SK-N-SH (cell line): ENCODE results near the gene FBXO42. TPM values are rescaled to one million over a fixed set of nuclear protein-coding genes. Genes with fewer than 3 reads are reported as not detected.

Experiments
- CTCF ChIA-PET: fragments of 300-600, 350-600 bp; formaldehyde crosslinking; extraction: SDS; loops from one replicate; lab custom pipeline; 2021; lab: Yijun Ruan, JAX
- POLR2A ChIA-PET: fragments of 350-600 bp; sonication (Branson Sonifier 250); formaldehyde crosslinking; extraction: SDS; loops from one replicate; lab custom pipeline; 2020; ENCODE audit warnings: antibody characterized with exemption, inconsistent platforms; lab: Yijun Ruan, JAX
- DNase-seq: peaks from one replicate; pipeline ENCODE4 v3.0.0; 2012
- H2AFZ ChIP-seq: fragments of 200-600 bp; sonication (generic); 2 replicates; pipeline ENCODE4 v1.8.1; 2016; ENCODE audit warnings: antibody characterized with exemption, mild to moderate bottlenecking, low read depth
- H3F3A ChIP-seq: fragments of 200-600 bp; sonication (generic); replicated peaks from 2 replicates; pipeline ENCODE3; 2016; ENCODE audit warnings: antibody characterized with exemption, mild to moderate bottlenecking; ENCODE audit not compliant: insufficient read depth
- H3K27ac ChIP-seq, 2 experiments: fragments of 200-500 bp in 1 of 2; fragments of 200-600 bp in 1 of 2; sonication (Bioruptor generic) in 1 of 2; sonication (generic), shearing (Covaris generic) in 1 of 2; 2 replicates each; pipeline versions ENCODE4 v1.5.1 to v1.6.1; 2014 to 2016; ENCODE audit warnings: low read depth in 2 of 2, inconsistent platforms in 1 of 2, low read length in 1 of 2, mild to moderate bottlenecking in 1 of 2, mixed read lengths in 1 of 2
- H3K27me3 ChIP-seq: fragments of 200-600 bp; sonication (generic), shearing (Covaris generic); 2 replicates; pipeline ENCODE4 v1.6.1; 2016; ENCODE audit warnings: mixed run types; ENCODE audit not compliant: insufficient read depth
- H3K36me3 ChIP-seq, 2 experiments: fragments of 200-500 bp in 1 of 2; fragments of 200-600 bp in 1 of 2; sonication (Bioruptor generic) in 1 of 2; sonication (generic) in 1 of 2; replicated peaks in 1 of 2; 2 replicates each; pipeline versions ENCODE3 to v1.5.1; 2014 to 2016; ENCODE audit warnings: low read length in 1 of 2, mild to moderate bottlenecking in 1 of 2; ENCODE audit not compliant: insufficient read depth in 2 of 2, control insufficient read depth in 1 of 2
- H3K4me1 ChIP-seq, 2 experiments: fragments of 200-500 bp in 1 of 2; fragments of 200-600 bp in 1 of 2; sonication (Bioruptor generic) in 1 of 2; sonication (generic), shearing (Covaris generic) in 1 of 2; 2 replicates each; pipeline versions ENCODE4 v1.5.1 to v1.6.1; 2014 to 2016; ENCODE audit warnings: low read depth in 1 of 2, low read length in 1 of 2, mixed run types in 1 of 2; ENCODE audit not compliant: insufficient read depth in 2 of 2, control insufficient read depth in 1 of 2
- H3K4me2 ChIP-seq: fragments of 200-600 bp; sonication (generic), shearing (Covaris generic); 2 replicates; pipeline ENCODE4 v1.6.1; 2017; ENCODE audit warnings: mixed run types
- H3K4me3 ChIP-seq, 2 experiments: fragments of 200-500 bp in 1 of 2; fragments of 200-600 bp in 1 of 2; sonication (Bioruptor generic) in 1 of 2; sonication (generic), shearing (Covaris generic) in 1 of 2; 2 replicates each; pipeline versions ENCODE4 v1.5.1 to v1.8.1; 2014 to 2016; ENCODE audit warnings: low read depth in 2 of 2, inconsistent platforms in 1 of 2, low read length in 1 of 2, mild to moderate bottlenecking in 1 of 2, mixed read lengths in 1 of 2, moderate library complexity in 1 of 2
- H3K79me2 ChIP-seq: fragments of 200-600 bp; sonication (generic); 2 replicates; pipeline ENCODE4 v1.8.1; 2017; ENCODE audit warnings: mild to moderate bottlenecking; ENCODE audit not compliant: insufficient read depth
- H3K9ac ChIP-seq: fragments of 200-600 bp; sonication (generic); 2 replicates; pipeline ENCODE4 v1.6.1; 2017; ENCODE audit warnings: mixed run types
- H3K9me2 ChIP-seq: fragments of 200-600 bp; sonication (generic); 2 replicates; pipeline ENCODE4 v1.6.1; 2017; ENCODE audit warnings: mixed run types
- H3K9me3 ChIP-seq: fragments of 200-600 bp; sonication (generic); 2 replicates; pipeline ENCODE4 v1.6.1; 2017; ENCODE audit warnings: mixed run types, mild to moderate bottlenecking, moderate library complexity
- H4K20me1 ChIP-seq: fragments of 200-600 bp; sonication (generic); 2 replicates; pipeline ENCODE4 v1.6.1; 2017; ENCODE audit warnings: mild to moderate bottlenecking, mixed run types; ENCODE audit not compliant: insufficient read depth
- CHD2 ChIP-seq: fragments of 150-350 bp; IDR thresholded peaks from 2 replicates; pipeline ENCODE4 v1.6.1; 2018; ENCODE audit warnings: low read length; ENCODE audit not compliant: partially characterized antibody
- FOSL2 ChIP-seq: IDR thresholded peaks from 2 replicates; pipeline ENCODE4 v1.4.0; 2012; ENCODE audit warnings: low read depth, mild to moderate bottlenecking, moderate library complexity, borderline replicate concordance
- JUND ChIP-seq: IDR thresholded peaks from 2 replicates; pipeline ENCODE4 v1.4.0; 2012
- MAX ChIP-seq: IDR thresholded peaks from 2 replicates; pipeline ENCODE4 v1.4.0; 2012; ENCODE audit warnings: low read depth
- MXI1 ChIP-seq: IDR thresholded peaks from 2 replicates; pipeline ENCODE4 v1.6.1; 2012; ENCODE audit warnings: mild to moderate bottlenecking, low read depth, low read length, improper control_type of control experiment
- NFIC ChIP-seq: IDR thresholded peaks from 2 replicates; pipeline ENCODE4 v1.4.0; 2012; ENCODE audit warnings: borderline replicate concordance
- POLR2AphosphoS5 ChIP-seq: IDR thresholded peaks from 2 replicates; pipeline ENCODE4 v1.6.1; 2012; ENCODE audit warnings: low read depth, low read length
- RAD21 ChIP-seq: IDR thresholded peaks from 2 replicates; pipeline ENCODE4 v1.6.1; 2012; ENCODE audit warnings: mild to moderate bottlenecking, low read length
- RCOR1 ChIP-seq: fragments of 150-350 bp; IDR thresholded peaks from 2 replicates; pipeline ENCODE4 v1.6.1; 2017; ENCODE audit warnings: antibody characterized with exemption, low read length
- REST ChIP-seq: IDR thresholded peaks from 2 replicates; pipeline ENCODE4 v1.6.1; 2012; ENCODE audit warnings: mild to moderate bottlenecking, low read depth, low read length, moderate library complexity
- RFX5 ChIP-seq: IDR thresholded peaks from 2 replicates; pipeline ENCODE4 v1.6.1; 2012; ENCODE audit warnings: mild to moderate bottlenecking, improper control_type of control experiment, low read length
- RXRA ChIP-seq: IDR thresholded peaks from 2 replicates; pipeline ENCODE4 v1.4.0; 2012; ENCODE audit warnings: low read depth, mild to moderate bottlenecking, borderline replicate concordance
- SIN3A ChIP-seq: IDR thresholded peaks from 2 replicates; pipeline ENCODE4 v1.6.1; 2012; ENCODE audit warnings: low read depth, mild to moderate bottlenecking, low read length, moderate library complexity, borderline replicate concordance
- TAF1 ChIP-seq: IDR thresholded peaks from 2 replicates; pipeline ENCODE4 v1.6.1; 2012; ENCODE audit warnings: low read depth, mild to moderate bottlenecking, low read length, moderate library complexity, borderline replicate concordance
- USF1 ChIP-seq: IDR thresholded peaks from 2 replicates; pipeline ENCODE4 v1.4.0; 2012; ENCODE audit warnings: low read depth, borderline replicate concordance
- WGBS: methylation state at CpG from one replicate; pipeline ENCODE4 v1.1.6; 2017; ENCODE audit warnings: low lambda C conversion rate; 5-methylcytosine and 5-hydroxymethylcytosine counted together
- polyA plus RNA-seq, 3 experiments: library from polyadenylated mRNA; depleted of rRNA; stranded (reverse); fragments of >200 nt; gene quantifications; 2 replicates each; pipeline ENCODE4 v1.2.3, GENCODE V29; 2012

The FBXO42 gene
- polyA plus RNA-seq, 1 of the 3 experiments (the other 2 are of a cell fraction), result 8.6 TPM

GRCh38 chr1:16204216-16204615, 148.1 kb downstream of the FBXO42 start:
- Histone ChIP-seq H3K4me2 (no peak overlapping the region), H3K36me3 (no peaks in the 10 kb centered on the region), H3K9me2 (no peaks in the 10 kb centered on the region), H3K9me3 (no peaks in the 10 kb centered on the region), H3K4me3 (no peak overlapping the region), H3F3A (peaks cover 11% of the 10 kb centered on the region), H3K27me3 (no peaks in the 10 kb centered on the region), H2AFZ (no peak overlapping the region), H3K79me2 (no peaks in the 10 kb centered on the region), H3K4me1 (peaks cover 0 to 22% of the 10 kb centered on the region in 2 experiments; a peak in 1 of 4 replicates), H3K27ac (no peak overlapping the region), H4K20me1 (no peaks in the 10 kb centered on the region), H3K9ac (no peak overlapping the region)
- 85% methylated on average over 2 of the region's 2 CpGs for WGBS
- no peak for TF ChIP-seq RFX5
- TF ChIP-seq TAF1, result no peak
- no peak for TF ChIP-seq JUND
- TF ChIP-seq CHD2, result no peak
- no peak for TF ChIP-seq RXRA
- TF ChIP-seq NFIC, result no peak
- no peak for TF ChIP-seq SIN3A
- TF ChIP-seq REST, result no peak
- no peak for TF ChIP-seq RAD21
- TF ChIP-seq MXI1, result no peak
- DNase-seq, result no peak
- ChIA-PET CTCF (interaction anchor here (0.8 to 6.8 kb wide), 11 partner anchors 8 to 162 kb away, joined by 3 to 43 read pairs (median 4); partner anchors contain the start of genes FAM131C and SZRD1), POLR2A (no interaction called here)

- CTCF ChIA-PET, result interaction anchor here (1.1 to 6.8 kb wide), 4 partner anchors 12 to 159 kb away, joined by 3 to 43 read pairs (median 8); no protein-coding TSS in a partner anchor
- no peaks in the 10 kb centered on the region for H4K20me1 ChIP-seq
Measured at GRCh38 chr1:16203550-16203949, 148.7 kb downstream of the FBXO42 start.

More at GRCh38 chr1:16203550-16203949, 148.7 kb downstream of the FBXO42 start:
- no peak overlapping the region for H3K4me3 ChIP-seq
- H3K36me3 ChIP-seq, result no peaks in the 10 kb centered on the region
- peaks cover 11% of the 10 kb centered on the region for H3F3A ChIP-seq
- peaks cover 0 to 19% of the 10 kb centered on the region in 2 experiments; a peak in 1 of 4 replicates for H3K4me1 ChIP-seq
- no peaks in the 10 kb centered on the region for H3K79me2 ChIP-seq
- H2AFZ ChIP-seq, result no peak overlapping the region
- H3K9me3 ChIP-seq, result no peaks in the 10 kb centered on the region
- no peak overlapping the region for H3K4me2 ChIP-seq
- POLR2A ChIA-PET, result no interaction called here
- 55% methylated on average over 3 of the region's 3 CpGs for WGBS
- no peaks in the 10 kb centered on the region for H3K27me3 ChIP-seq
- H3K27ac ChIP-seq, result no peak overlapping the region
- no peaks in the 10 kb centered on the region for H3K9me2 ChIP-seq
- H3K9ac ChIP-seq, result no peak overlapping the region
- TF ChIP-seq RXRA (no peak), CHD2 (no peak), RFX5 (no peak), MAX (no peak), POLR2AphosphoS5 (no peak), USF1 (no peak), RCOR1 (no peak), FOSL2 (no peak)
- no peak for DNase-seq
